Gastroesophageal sphincter (tissue), 4 donors: Measurements from ENCODE around the gene CFAP97D2. TPM values are rescaled to one million over a fixed set of nuclear protein-coding genes. Genes with fewer than 3 reads are reported as not detected.

ENCODE experiments used
- ATAC-seq: fragments of 150-250 bp; one replicate; pipeline ENCODE4 v1.9.1; 2016; ENCODE audit warnings: mild to moderate bottlenecking, moderate library complexity
- H3K27ac ChIP-seq, 4 donors: fragments of 200-600 bp; sonication (generic) in 3 of 4; 1 replicate in 3 of 4; 2 replicates in 1 of 4; pipeline ENCODE4 v1.5.1; 2016 to 2019
- H3K27me3 ChIP-seq: fragments of 200-600 bp; sonication (generic); one replicate; pipeline ENCODE4 v1.5.1; 2019
- H3K36me3 ChIP-seq, 2 donors: fragments of 200-600 bp; sonication (generic); one replicate each; pipeline ENCODE4 v1.5.1; 2019; ENCODE audit warnings: control low read depth in 1 of 2
- H3K4me1 ChIP-seq, 3 donors: fragments of 200-600 bp; sonication (generic); 1 replicate in 2 of 3; 2 replicates in 1 of 3; pipeline ENCODE4 v1.5.1; 2016 to 2019; ENCODE audit warnings: control low read depth in 2 of 3
- H3K4me3 ChIP-seq, 2 donors: fragments of 200-600 bp; sonication (generic); one replicate each; pipeline ENCODE4 v1.5.1; 2019; ENCODE audit warnings: mild to moderate bottlenecking in 1 of 2, moderate library complexity in 1 of 2
- H3K9me3 ChIP-seq, 3 donors: fragments of 200-600 bp; sonication (generic); one replicate each; pipeline ENCODE4 v1.5.1; 2017 to 2019; ENCODE audit warnings: control low read depth in 2 of 3
- EP300 ChIP-seq: sonication (generic); formaldehyde crosslinking; IDR thresholded peaks from one replicate; pipeline ENCODE4 v1.6.1; 2017; ENCODE audit warnings: antibody characterized with exemption, mild to moderate bottlenecking
- POLR2A ChIP-seq, 2 donors: fragments of 450-650 bp; IDR thresholded peaks; one replicate each; pipeline ENCODE4 v1.6.1; 2017; ENCODE audit warnings: antibody characterized with exemption in 2 of 2, mild to moderate bottlenecking in 2 of 2, moderate library complexity in 1 of 2
- POLR2AphosphoS5 ChIP-seq: sonication (generic); formaldehyde crosslinking; IDR thresholded peaks from one replicate; pipeline ENCODE4 v1.6.1; 2017; ENCODE audit warnings: antibody characterized with exemption
- WGBS, 2 donors: methylation state at CpG; one replicate each; pipeline ENCODE4 v1.1.5; 2018; ENCODE audit warnings: low coverage in 1 of 2; 5-methylcytosine and 5-hydroxymethylcytosine counted together
- total RNA-seq, 4 donors: library from RNA; depleted of rRNA; stranded (reverse); fragments of >200 nt; gene quantifications; one replicate each; pipeline ENCODE4 v1.1.0, GENCODE V29; 2016
- TF ChIP-seq, protein P1 (sequence below), 4 experiments: fragments of 200-600 bp in 2 of 4; fragments of 450-650 bp in 2 of 4; sonication (generic) in 1 of 4; IDR thresholded peaks; one replicate each; pipeline ENCODE4 v1.5.1; 2017 to 2019; ENCODE audit warnings: antibody characterized with exemption in 4 of 4, mild to moderate bottlenecking in 2 of 4, moderate library complexity in 2 of 4

The CFAP97D2 gene
- total RNA-seq, 4 donors from 2014 or later = not detected

DNA sequence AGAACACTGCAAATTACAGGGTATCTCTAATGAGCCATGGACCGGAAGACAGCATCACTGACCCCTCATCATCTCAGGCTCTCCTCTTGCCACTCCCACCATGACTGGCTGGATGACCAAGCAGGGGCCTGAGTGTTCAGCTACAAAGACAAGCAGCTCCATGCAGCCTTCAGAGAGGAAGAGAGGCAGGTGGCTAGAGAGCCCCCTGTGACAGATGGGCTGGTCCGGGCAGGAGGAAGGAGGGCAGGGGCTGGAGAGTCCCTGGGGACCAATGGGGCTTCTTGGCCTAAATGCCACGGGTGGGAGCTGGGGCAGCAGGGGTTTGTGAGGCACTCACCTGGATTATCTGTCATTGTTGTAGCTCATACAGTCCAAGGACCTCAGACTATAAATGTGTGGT, 33.8 kb upstream of the CFAP97D2 start:
- no peaks in the 10 kb centered on the region for H3K36me3 ChIP-seq
- no peak for ATAC-seq
- no peaks in the 10 kb centered on the region for H3K9me3 ChIP-seq
- H3K4me3 ChIP-seq = no peak overlapping the region
- no peaks in the 10 kb centered on the region for H3K27me3 ChIP-seq
- TF ChIP-seq EP300 (no peak), POLR2A (IDR thresholded peaks at IDR 0.05) (no peak), POLR2AphosphoS5 (no peak)
- TF ChIP-seq, protein P1, sequence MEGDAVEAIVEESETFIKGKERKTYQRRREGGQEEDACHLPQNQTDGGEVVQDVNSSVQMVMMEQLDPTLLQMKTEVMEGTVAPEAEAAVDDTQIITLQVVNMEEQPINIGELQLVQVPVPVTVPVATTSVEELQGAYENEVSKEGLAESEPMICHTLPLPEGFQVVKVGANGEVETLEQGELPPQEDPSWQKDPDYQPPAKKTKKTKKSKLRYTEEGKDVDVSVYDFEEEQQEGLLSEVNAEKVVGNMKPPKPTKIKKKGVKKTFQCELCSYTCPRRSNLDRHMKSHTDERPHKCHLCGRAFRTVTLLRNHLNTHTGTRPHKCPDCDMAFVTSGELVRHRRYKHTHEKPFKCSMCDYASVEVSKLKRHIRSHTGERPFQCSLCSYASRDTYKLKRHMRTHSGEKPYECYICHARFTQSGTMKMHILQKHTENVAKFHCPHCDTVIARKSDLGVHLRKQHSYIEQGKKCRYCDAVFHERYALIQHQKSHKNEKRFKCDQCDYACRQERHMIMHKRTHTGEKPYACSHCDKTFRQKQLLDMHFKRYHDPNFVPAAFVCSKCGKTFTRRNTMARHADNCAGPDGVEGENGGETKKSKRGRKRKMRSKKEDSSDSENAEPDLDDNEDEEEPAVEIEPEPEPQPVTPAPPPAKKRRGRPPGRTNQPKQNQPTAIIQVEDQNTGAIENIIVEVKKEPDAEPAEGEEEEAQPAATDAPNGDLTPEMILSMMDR (IDR thresholded peaks at IDR 0.05) = no peak
- H3K27ac ChIP-seq = no peak overlapping the region
- WGBS, 2 donors = 71% methylated on average over 1 of the region's 3 CpGs; no CpG with 5 or more reads in 1 of the 2 donors
- peaks cover 0 to 12% (median 11%) of the 10 kb centered on the region in 3 donors for H3K4me1 ChIP-seq

DNA sequence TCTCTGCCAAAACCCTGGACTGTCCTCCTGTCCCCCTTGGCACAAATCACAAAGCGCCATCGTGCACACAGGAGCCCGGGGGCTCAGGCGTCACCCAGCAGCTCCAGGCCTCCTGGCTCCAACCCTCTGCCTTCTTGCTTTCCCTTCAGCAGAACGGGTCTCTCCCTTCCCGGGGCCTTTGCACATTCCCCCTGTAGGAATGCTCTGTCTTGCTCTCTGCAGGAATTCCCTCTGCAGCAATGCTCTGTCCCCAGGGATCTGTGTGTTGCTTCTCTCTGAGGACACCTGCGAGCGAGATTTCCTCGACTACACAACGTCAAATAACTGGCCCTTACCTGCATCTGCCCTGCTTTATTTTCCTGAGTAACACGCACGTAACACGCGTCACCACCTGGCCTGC, 33.3 kb upstream of the CFAP97D2 start:
- ATAC-seq = no peak
- no peaks in the 10 kb centered on the region for H3K27me3 ChIP-seq
- WGBS, 2 donors = 94 to 95% methylated on average over 10 to 14 of the region's 14 CpGs
- H3K9me3 ChIP-seq = no peaks in the 10 kb centered on the region
- no peaks in the 10 kb centered on the region for H3K36me3 ChIP-seq
- H3K27ac ChIP-seq = no peak overlapping the region
- peaks cover 0 to 12% (median 11%) of the 10 kb centered on the region in 3 donors for H3K4me1 ChIP-seq
- H3K4me3 ChIP-seq = no peak overlapping the region
- no peak for TF ChIP-seq EP300
- TF ChIP-seq, protein P1 (IDR thresholded peaks at IDR 0.05) = no peak
- no peak for TF ChIP-seq POLR2AphosphoS5

DNA sequence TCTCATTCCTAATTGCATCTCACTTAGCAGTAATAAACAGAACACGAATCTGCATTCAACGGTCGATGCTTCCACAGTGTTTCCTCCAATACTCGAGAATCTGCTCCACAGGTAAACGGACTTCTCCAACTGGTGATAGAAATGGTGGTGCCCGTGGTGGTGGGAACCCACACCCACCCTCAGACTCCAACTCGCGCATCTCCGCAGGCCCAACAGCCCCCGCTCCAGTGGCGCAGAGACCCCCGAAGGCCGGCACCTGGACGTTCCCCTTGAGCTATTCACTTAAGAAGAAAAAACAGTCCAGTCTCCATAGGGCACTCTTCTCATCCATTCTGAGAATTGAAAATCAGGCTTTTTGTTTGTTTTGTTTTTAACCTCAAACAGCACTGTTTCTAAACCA, 32.9 kb upstream of the CFAP97D2 start:
- TF ChIP-seq, protein P1 (IDR thresholded peaks at IDR 0.05) = no peak
- TF ChIP-seq EP300 (no peak), POLR2AphosphoS5 (no peak), POLR2A (IDR thresholded peaks at IDR 0.05) (no peak)
- Histone ChIP-seq H3K27ac (no peak overlapping the region), H3K27me3 (no peaks in the 10 kb centered on the region), H3K9me3 (no peaks in the 10 kb centered on the region), H3K36me3 (no peaks in the 10 kb centered on the region), H3K4me1 (peaks cover 0 to 12% (median 11%) of the 10 kb centered on the region in 3 donors), H3K4me3 (no peak overlapping the region)
- 94 to 96% methylated on average over 6 to 9 of the region's 14 CpGs for WGBS, 2 donors
- no peak for ATAC-seq

DNA sequence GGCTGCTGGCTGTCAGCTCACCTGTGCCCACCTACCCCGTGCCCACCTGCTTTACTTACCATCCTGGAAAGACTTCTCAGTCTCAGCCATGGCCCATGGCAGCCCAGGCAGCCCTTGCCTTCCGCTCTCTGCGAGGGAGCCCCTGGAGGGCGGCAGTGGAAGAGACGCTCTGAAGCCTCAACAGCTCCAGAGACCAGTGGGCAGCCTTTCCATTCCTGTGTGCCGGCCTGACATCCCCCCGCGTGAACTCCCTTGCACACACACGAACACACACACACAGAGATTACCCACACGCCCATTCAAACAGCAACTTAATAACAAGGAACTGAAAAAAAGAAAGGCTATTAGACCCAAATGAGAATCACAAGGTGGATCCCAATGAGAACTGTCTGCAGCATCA, 32.4 kb upstream of the CFAP97D2 start:
- WGBS, 2 donors = 33% methylated on average over 1 of the region's 10 CpGs; no CpG with 5 or more reads in 1 of the 2 donors

More for the DNA sequence above, 32.4 kb upstream of the CFAP97D2 start:
- Histone ChIP-seq H3K27ac (no peak overlapping the region), H3K4me1 (peaks cover 0 to 12% (median 11%) of the 10 kb centered on the region in 3 donors), H3K9me3 (no peaks in the 10 kb centered on the region), H3K4me3 (no peak overlapping the region), H3K36me3 (no peaks in the 10 kb centered on the region), H3K27me3 (no peaks in the 10 kb centered on the region)
- TF ChIP-seq POLR2AphosphoS5 (no peak), POLR2A (IDR thresholded peaks at IDR 0.05) (no peak), EP300 (no peak)
- TF ChIP-seq, protein P1 (IDR thresholded peaks at IDR 0.05) = no peak
- ATAC-seq = no peak
